GM23248 (cell line): Measurements from ENCODE around the gene PLCB3. TPM values are rescaled to one million over a fixed set of nuclear protein-coding genes. Genes with fewer than 3 reads are reported as not detected.
A peak's percentile ranks its signal among the peaks of the same experiment; 100 is the strongest.

ENCODE experiments used
- DNase-seq: peaks from one replicate; pipeline ENCODE4 v3.0.0-alpha.2; 2015
- H2AFZ ChIP-seq: fragments of 200-600 bp; sonication (generic); 2 replicates; pipeline ENCODE4 v1.6.1; 2016; ENCODE audit warnings: antibody characterized with exemption
- H3F3A ChIP-seq: fragments of 200-600 bp; sonication (generic); 2 replicates; pipeline ENCODE4 v1.6.1; 2016; ENCODE audit warnings: mild to moderate bottlenecking, antibody characterized with exemption, mixed run types; ENCODE audit not compliant: insufficient read depth
- H3K27ac ChIP-seq: fragments of 200-600 bp; sonication (generic); 2 replicates; pipeline ENCODE4 v1.5.1; 2016; ENCODE audit warnings: mild to moderate bottlenecking
- H3K27me3 ChIP-seq: fragments of 200-600 bp; sonication (generic); replicated peaks from 2 replicates; pipeline ENCODE4 v1.6.1; 2016; ENCODE audit warnings: mild to moderate bottlenecking; ENCODE audit not compliant: insufficient read depth
- H3K36me3 ChIP-seq: fragments of 200-600 bp; sonication (generic); 2 replicates; pipeline ENCODE4 v1.6.1; 2016; ENCODE audit warnings: low read depth, mild to moderate bottlenecking
- H3K4me1 ChIP-seq: fragments of 200-600 bp; sonication (generic); 2 replicates; pipeline ENCODE4 v1.6.1; 2016; ENCODE audit warnings: mild to moderate bottlenecking; ENCODE audit not compliant: insufficient read depth
- H3K4me2 ChIP-seq: fragments of 200-600 bp; sonication (generic); one replicate; pipeline ENCODE4 v1.6.1; 2016; ENCODE audit warnings: mild to moderate bottlenecking; ENCODE audit not compliant: unreplicated experiment
- H3K4me3 ChIP-seq: fragments of 200-600 bp; sonication (generic); 2 replicates; pipeline ENCODE4 v1.5.1; 2016; ENCODE audit warnings: mild to moderate bottlenecking
- H3K79me2 ChIP-seq: fragments of 200-600 bp; sonication (generic); 2 replicates; pipeline ENCODE4 v1.6.1; 2016; ENCODE audit warnings: mild to moderate bottlenecking; ENCODE audit not compliant: insufficient read depth
- H3K9ac ChIP-seq: fragments of 200-600 bp; sonication (generic); 2 replicates; pipeline ENCODE4 v1.6.1; 2016; ENCODE audit warnings: mild to moderate bottlenecking
- H3K9me2 ChIP-seq: fragments of 200-600 bp; sonication (generic); 2 replicates; pipeline ENCODE4 v1.6.1; 2016; ENCODE audit warnings: mixed run types, mild to moderate bottlenecking, moderate library complexity; ENCODE audit not compliant: insufficient read depth
- H3K9me3 ChIP-seq: fragments of 200-600 bp; sonication (generic); one replicate; pipeline ENCODE4 v1.6.1; 2017; ENCODE audit warnings: low read depth
- H4K20me1 ChIP-seq: fragments of 200-600 bp; sonication (generic); 2 replicates; pipeline ENCODE4 v1.6.0; 2016; ENCODE audit not compliant: insufficient read depth
- EZH2 ChIP-seq: fragments of 200-600 bp; sonication (generic); IDR thresholded peaks from 2 replicates; pipeline ENCODE4 v1.6.1; 2018; ENCODE audit warnings: antibody characterized with exemption, mild to moderate bottlenecking; ENCODE audit not compliant: insufficient read depth, poor library complexity, severe bottlenecking
- EZH2phosphoT487 ChIP-seq: fragments of 200-600 bp; sonication (generic); IDR thresholded peaks from 2 replicates; pipeline ENCODE4 v1.6.1; 2018; ENCODE audit warnings: antibody characterized with exemption, moderate library complexity, mild to moderate bottlenecking, low read depth; ENCODE audit not compliant: insufficient read depth
- WGBS, 2 experiments: methylation state at CpG; one replicate each; pipeline ENCODE4 v1.1.6; 2015 to 2017; ENCODE audit warnings: low lambda C conversion rate in 2 of 2, low coverage in 1 of 2; ENCODE audit errors: missing lambda C conversion rate in 2 of 2; 5-methylcytosine and 5-hydroxymethylcytosine counted together
- in situ Hi-C: fragments of 300-500 bp; cut with MboI; formaldehyde crosslinking; loops from 2 replicates; pipeline ENCODE4 v1.15.0; 2020
- polyA plus RNA-seq: library from polyadenylated mRNA; unstranded; fragments of >200 nt; fragmentation: Nextera tagmentation; extraction: Ambion mirVana; gene quantifications from 2 replicates; pipeline ENCODE4 v1.2.1, GENCODE V29; 2016
- total RNA-seq: library from RNA; depleted of rRNA; stranded (reverse); fragments of >200 nt; shearing (Covaris generic); gene quantifications from 2 replicates; pipeline ENCODE4 v1.2.3, GENCODE V29; 2014

PLCB3 gene
- total and polyA plus RNA-seq, 2 experiments from 2014 or later = 6.5 to 32.7 TPM

DNA sequence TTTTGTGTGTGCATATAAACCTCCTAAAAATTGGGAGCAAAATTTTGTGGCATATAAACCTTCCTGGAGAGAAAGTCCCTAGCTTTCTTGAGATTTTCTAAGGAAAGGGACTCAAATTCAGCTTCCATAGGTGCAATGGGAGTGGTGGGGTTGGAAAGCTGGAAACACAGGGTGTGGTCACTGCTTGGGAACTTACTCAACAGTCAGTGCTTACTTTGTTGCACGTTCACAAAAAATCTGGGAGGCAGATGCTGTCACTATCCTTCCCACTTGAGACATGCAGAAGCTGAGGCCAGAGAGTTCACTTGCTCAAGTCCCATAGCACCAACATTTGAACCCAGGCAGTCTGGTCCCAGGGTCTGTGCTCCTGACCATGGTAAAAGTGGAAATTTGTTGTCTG is 44.9 kb downstream of the PLCB3 start:
- Histone ChIP-seq H3K4me1 (peaks cover 10% of the 10 kb centered on the region; the same call in 1 of the 2 replicates), H3K4me3 (no peak overlapping the region), H3K9me3 (no peaks in the 10 kb centered on the region), H3K27me3 (peaks cover 24% of the 10 kb centered on the region), H3K4me2 (no peak overlapping the region), H3K9me2 (no peaks in the 10 kb centered on the region), H3K36me3 (no peaks in the 10 kb centered on the region), H3K27ac (no peak overlapping the region), H4K20me1 (no peaks in the 10 kb centered on the region), H3K79me2 (no peaks in the 10 kb centered on the region), H3K9ac (no peak overlapping the region), H3F3A (no peaks in the 10 kb centered on the region), H2AFZ (no peak overlapping the region)
- peak; percentile 60 for DNase-seq
- in situ Hi-C loops = no loop called here
- WGBS, 2 experiments = 0% methylated on average over 1 of the region's 1 CpG
- TF ChIP-seq EZH2phosphoT487 (no peak), EZH2 (no peak)

DNA sequence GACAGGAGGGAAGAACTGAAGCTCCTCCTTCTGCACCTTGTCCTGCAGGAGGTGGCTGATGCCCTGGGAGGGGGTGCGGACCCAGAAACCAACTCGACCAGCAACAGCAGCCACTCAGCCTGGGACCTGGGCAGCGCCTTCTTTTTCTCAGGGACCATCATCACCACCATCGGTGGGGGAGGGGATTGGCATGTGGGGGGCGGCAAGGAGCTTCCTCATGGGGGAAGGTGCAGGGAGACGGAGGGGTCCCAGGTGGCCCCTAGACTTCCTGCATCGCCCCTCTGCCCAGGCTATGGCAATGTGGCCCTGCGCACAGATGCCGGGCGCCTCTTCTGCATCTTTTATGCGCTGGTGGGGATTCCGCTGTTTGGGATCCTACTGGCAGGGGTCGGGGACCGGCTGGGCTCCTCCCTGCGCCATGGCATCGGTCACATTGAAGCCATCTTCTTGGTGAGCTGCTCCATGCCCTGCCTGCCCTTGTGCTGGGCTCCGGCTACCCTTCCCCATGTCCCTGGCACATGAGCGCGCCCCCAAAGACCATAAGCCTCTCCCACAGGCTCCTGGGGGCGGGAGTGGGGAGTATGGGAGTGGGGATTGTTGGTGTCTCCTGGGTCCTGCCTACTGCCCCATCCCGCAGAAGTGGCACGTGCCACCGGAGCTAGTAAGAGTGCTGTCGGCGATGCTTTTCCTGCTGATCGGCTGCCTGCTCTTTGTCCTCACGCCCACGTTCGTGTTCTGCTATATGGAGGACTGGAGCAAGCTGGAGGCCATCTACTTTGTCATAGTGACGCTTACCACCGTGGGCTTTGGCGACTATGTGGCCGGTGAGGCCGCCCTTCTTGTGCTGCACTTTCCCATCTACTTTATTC is 45.7 kb downstream of the PLCB3 start:
- H4K20me1 ChIP-seq = no peaks in the 10 kb centered on the region
- no peak overlapping the region for H3K4me2 ChIP-seq
- 67% methylated on average over 31 to 34 of the region's 34 CpGs for WGBS, 2 experiments
- H3K27me3 ChIP-seq = peaks cover 20% of the 10 kb centered on the region
- in situ Hi-C loops = no loop called here
- H3K36me3 ChIP-seq = no peaks in the 10 kb centered on the region
- H3K9ac ChIP-seq = no peak overlapping the region
- H3K4me3 ChIP-seq = no peak overlapping the region
- TF ChIP-seq EZH2phosphoT487 (no peak), EZH2 (no peak)
- no peaks in the 10 kb centered on the region for H3K79me2 ChIP-seq
- peaks cover 10% of the 10 kb centered on the region; the same call in 1 of the 2 replicates for H3K4me1 ChIP-seq
- no peak overlapping the region for H2AFZ ChIP-seq
- H3F3A ChIP-seq = no peaks in the 10 kb centered on the region
- H3K9me2 ChIP-seq = no peaks in the 10 kb centered on the region
- no peak for DNase-seq
- no peaks in the 10 kb centered on the region for H3K9me3 ChIP-seq
- no peak overlapping the region for H3K27ac ChIP-seq

- H3K79me2 ChIP-seq = no peaks in the 10 kb centered on the region
- H4K20me1 ChIP-seq = no peaks in the 10 kb centered on the region
- no peak overlapping the region for H3K4me2 ChIP-seq
- H3K9me3 ChIP-seq = no peaks in the 10 kb centered on the region
- no peaks in the 10 kb centered on the region for H3F3A ChIP-seq
- TF ChIP-seq EZH2 = no peak
- TF ChIP-seq EZH2phosphoT487 = no peak
- H3K4me3 ChIP-seq = no peak overlapping the region
- H3K27me3 ChIP-seq = peaks cover 13% of the 10 kb centered on the region
- no peaks in the 10 kb centered on the region for H3K9me2 ChIP-seq
- H3K4me1 ChIP-seq = peaks cover 10% of the 10 kb centered on the region; the same call in 1 of the 2 replicates
- H2AFZ ChIP-seq = no peak overlapping the region
- DNase-seq = no peak
- no peaks in the 10 kb centered on the region for H3K36me3 ChIP-seq
- WGBS, 2 experiments = 77 to 81% methylated on average over 18 of the region's 18 CpGs
- in situ Hi-C loops = no loop called here
- H3K27ac ChIP-seq = no peak overlapping the region
- no peak overlapping the region for H3K9ac ChIP-seq
Observed at GRCh38 chr11:64297699-64298358, 46.5 kb downstream of the PLCB3 start.

DNA sequence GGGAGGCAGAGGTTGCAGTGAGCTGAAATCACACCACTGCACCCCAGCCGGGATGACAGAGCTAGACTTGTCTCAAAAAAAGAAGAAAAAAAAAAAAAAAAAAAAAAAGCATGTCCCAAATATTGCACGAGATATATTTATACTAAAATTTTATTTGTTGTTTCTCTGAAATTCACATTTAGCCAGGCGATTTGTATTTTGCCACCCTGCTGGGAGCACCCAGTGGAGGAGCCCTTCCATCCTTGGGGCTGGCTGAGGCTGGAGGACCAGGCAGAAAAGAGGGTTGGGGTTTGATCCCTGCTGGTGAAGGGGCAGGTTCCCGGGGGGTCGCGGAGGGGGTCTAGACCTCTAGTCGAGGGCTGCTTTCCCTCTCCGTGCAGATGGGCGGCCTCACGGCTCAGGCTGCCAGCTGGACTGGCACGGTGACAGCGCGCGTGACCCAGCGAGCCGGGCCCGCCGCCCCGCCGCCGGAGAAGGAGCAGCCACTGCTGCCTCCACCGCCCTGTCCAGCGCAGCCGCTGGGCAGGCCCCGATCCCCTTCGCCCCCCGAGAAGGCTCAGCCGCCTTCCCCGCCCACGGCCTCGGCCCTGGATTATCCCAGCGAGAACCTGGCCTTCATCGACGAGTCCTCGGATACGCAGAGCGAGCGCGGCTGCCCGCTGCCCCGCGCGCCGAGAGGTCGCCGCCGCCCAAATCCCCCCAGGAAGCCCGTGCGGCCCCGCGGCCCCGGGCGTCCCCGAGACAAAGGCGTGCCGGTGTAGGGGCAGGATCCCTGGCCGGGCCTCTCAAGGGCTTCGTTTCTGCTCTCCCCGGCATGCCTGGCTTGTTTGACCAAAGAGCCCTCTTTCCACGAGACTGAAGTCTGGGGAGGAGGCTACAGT is 47.9 kb downstream of the PLCB3 start:
- peaks cover 7% of the 10 kb centered on the region; the same call in 1 of the 2 replicates for H3K27me3 ChIP-seq
- 8 to 9% methylated on average over 29 to 54 of the region's 60 CpGs for WGBS, 2 experiments
- peaks cover 10% of the 10 kb centered on the region; the same call in 1 of the 2 replicates for H3K4me1 ChIP-seq
- in situ Hi-C loops = no loop called here
- H3K4me2 ChIP-seq = peak overlapping the region; percentile 64
- H4K20me1 ChIP-seq = no peaks in the 10 kb centered on the region
- H3K36me3 ChIP-seq = no peaks in the 10 kb centered on the region
- 0 out of 2 replicates have a peak, but pooled peaks cover 11% of the 10 kb centered on the region for H3F3A ChIP-seq
- H3K27ac ChIP-seq = no peak overlapping the region
- H3K79me2 ChIP-seq = no peaks in the 10 kb centered on the region
- no peak for TF ChIP-seq EZH2
- 0 out of 2 replicates have a peak, but pooled peaks have one; percentile 8 for TF ChIP-seq EZH2phosphoT487
- H3K4me3 ChIP-seq = peak overlapping the region; percentile 26
- peak; percentile 68 for DNase-seq
- H3K9me3 ChIP-seq = no peaks in the 10 kb centered on the region
- no peaks in the 10 kb centered on the region for H3K9me2 ChIP-seq
- peak overlapping the region; percentile 39 for H2AFZ ChIP-seq
- H3K9ac ChIP-seq = no peak overlapping the region; the same call in 1 of the 2 replicates
